H9 (cell line): ENCODE results near the gene RPL28. TPM values are rescaled to one million over a fixed set of nuclear protein-coding genes. Genes with fewer than 3 reads are reported as not detected.
A peak's percentile ranks its signal among the peaks of the same experiment; 100 is the strongest.

Experiments used
- DNase-seq: peaks from one replicate; pipeline ENCODE4 v3.0.0-alpha.2; 2017
- H2AFZ ChIP-seq: one replicate; pipeline ENCODE4 v1.6.1; 2013; ENCODE audit warnings: mild to moderate bottlenecking, low read length, control low read depth, moderate library complexity
- H2AK5ac ChIP-seq: 2 replicates; pipeline ENCODE4 v1.6.1; 2013; ENCODE audit warnings: low read length, control low read depth, mixed read lengths; ENCODE audit not compliant: insufficient read length
- H2BK120ac ChIP-seq: one replicate; pipeline ENCODE4 v1.6.1; 2013; ENCODE audit warnings: low read depth, mild to moderate bottlenecking, low read length, control low read depth, inconsistent platforms; ENCODE audit not compliant: poor library complexity, severe bottlenecking
- H2BK12ac ChIP-seq: 2 replicates; pipeline ENCODE4 v1.6.1; 2013; ENCODE audit warnings: low read length, control low read depth, mixed read lengths, low read depth; ENCODE audit not compliant: insufficient read length
- H2BK15ac ChIP-seq: 2 replicates; pipeline ENCODE4 v1.6.1; 2013; ENCODE audit warnings: low read depth, low read length, control low read depth
- H2BK20ac ChIP-seq: one replicate; pipeline ENCODE4 v1.6.1; 2013; ENCODE audit warnings: low read depth, mild to moderate bottlenecking, low read length, control low read depth, inconsistent platforms; ENCODE audit not compliant: poor library complexity, severe bottlenecking
- H2BK5ac ChIP-seq: 2 replicates; pipeline ENCODE4 v1.6.1; 2013; ENCODE audit warnings: low read length, control low read depth, mixed read lengths; ENCODE audit not compliant: insufficient read length
- H3K14ac ChIP-seq: 2 replicates; pipeline ENCODE4 v1.6.1; 2013; ENCODE audit warnings: low read length, control low read depth; ENCODE audit not compliant: insufficient read depth
- H3K18ac ChIP-seq: 2 replicates; pipeline ENCODE4 v1.6.1; 2013; ENCODE audit warnings: low read depth, mild to moderate bottlenecking, mixed read lengths, low read length, control low read depth; ENCODE audit not compliant: insufficient read length
- H3K23ac ChIP-seq: 2 replicates; pipeline ENCODE4 v1.6.1; 2013; ENCODE audit warnings: low read length, control low read depth, mixed read lengths, low read depth; ENCODE audit not compliant: insufficient read length
- H3K23me2 ChIP-seq: 2 replicates; pipeline ENCODE4 v1.6.1; 2013; ENCODE audit warnings: low read depth, mild to moderate bottlenecking, mixed read lengths, low read length, control low read depth; ENCODE audit not compliant: insufficient read length, poor library complexity, severe bottlenecking
- H3K27ac ChIP-seq: 2 replicates; pipeline ENCODE4 v1.5.1; 2013; ENCODE audit warnings: low read length, control low read depth, mixed read lengths, low read depth; ENCODE audit not compliant: insufficient read length
- H3K27me3 ChIP-seq: 2 replicates; pipeline ENCODE4 v1.6.1; 2013; ENCODE audit warnings: low read length, control low read depth, inconsistent platforms; ENCODE audit not compliant: insufficient read depth
- H3K4ac ChIP-seq: 2 replicates; pipeline ENCODE4 v1.6.1; 2013; ENCODE audit warnings: low read depth, mild to moderate bottlenecking, control low read depth, inconsistent platforms, low read length, moderate library complexity
- H3K4me1 ChIP-seq: 2 replicates; pipeline ENCODE4 v1.6.1; 2013; ENCODE audit warnings: low read length, control low read depth, inconsistent platforms; ENCODE audit not compliant: insufficient read depth
- H3K4me2 ChIP-seq: 2 replicates; pipeline ENCODE4 v1.6.1; 2013; ENCODE audit warnings: low read length, control low read depth, mixed read lengths; ENCODE audit not compliant: insufficient read length, insufficient read depth
- H3K56ac ChIP-seq: 2 replicates; pipeline ENCODE4 v1.6.1; 2013; ENCODE audit warnings: low read depth, mild to moderate bottlenecking, mixed read lengths, low read length, control low read depth; ENCODE audit not compliant: insufficient read length
- H3K79me1 ChIP-seq: 2 replicates; pipeline ENCODE4 v1.6.1; 2013; ENCODE audit warnings: low read depth, mild to moderate bottlenecking, moderate library complexity, low read length, control low read depth, inconsistent platforms; ENCODE audit not compliant: insufficient read depth, poor library complexity, severe bottlenecking
- H3K79me2 ChIP-seq: 2 replicates; pipeline ENCODE4 v1.6.1; 2013; ENCODE audit warnings: low read length, control low read depth, inconsistent platforms; ENCODE audit not compliant: insufficient read depth
- H3K9ac ChIP-seq: 2 replicates; pipeline ENCODE4 v1.6.1; 2013; ENCODE audit warnings: low read length, control low read depth, mixed read lengths; ENCODE audit not compliant: insufficient read length; ENCODE audit errors: extremely low read depth
- H3K9me3 ChIP-seq: one replicate; pipeline ENCODE4 v1.6.1; 2013; ENCODE audit warnings: low read depth, low read length, inconsistent platforms; ENCODE audit not compliant: control insufficient read depth
- H3T11ph ChIP-seq: one replicate; pipeline ENCODE4 v1.6.1; 2013; ENCODE audit warnings: mild to moderate bottlenecking, low read length, control low read depth, inconsistent platforms
- H4K20me1 ChIP-seq: one replicate; pipeline ENCODE4 v1.6.1; 2013; ENCODE audit not compliant: control insufficient read depth, insufficient read length, insufficient read depth
- H4K5ac ChIP-seq: 2 replicates; pipeline ENCODE4 v1.6.1; 2013; ENCODE audit warnings: low read depth, mild to moderate bottlenecking, mixed read lengths, low read length, control low read depth; ENCODE audit not compliant: insufficient read length
- H4K8ac ChIP-seq: replicated peaks from 2 replicates; pipeline ENCODE4 v1.6.1; 2013; ENCODE audit warnings: low read length, control low read depth, mixed read lengths, low read depth; ENCODE audit not compliant: insufficient read length
- H4K91ac ChIP-seq: 2 replicates; pipeline ENCODE4 v1.6.1; 2013; ENCODE audit warnings: low read depth, mild to moderate bottlenecking, moderate library complexity, mixed read lengths, low read length, control low read depth; ENCODE audit not compliant: insufficient read length
- H3K27ac Mint-ChIP-seq, 3 experiments: 2 replicates in 2 of 3; 3 replicates in 1 of 3; pipeline ENCODE4 v1.8.0; 2020 to 2021; ENCODE audit warnings: mixed read lengths in 3 of 3, mild to moderate bottlenecking in 1 of 3, moderate library complexity in 1 of 3
- H3K27me3 Mint-ChIP-seq: 2 replicates; pipeline ENCODE4 v1.8.0; 2021; ENCODE audit warnings: low read depth, mild to moderate bottlenecking, moderate library complexity, mixed read lengths
- H3K36me3 Mint-ChIP-seq, 3 experiments: 2 replicates in 2 of 3; 3 replicates in 1 of 3; pipeline ENCODE4 v1.8.0; 2020 to 2021; ENCODE audit warnings: low read depth in 3 of 3, mixed read lengths in 3 of 3; ENCODE audit not compliant: insufficient read depth in 1 of 3
- H3K4me1 Mint-ChIP-seq, 2 experiments: 2 replicates each; pipeline ENCODE4 v1.8.0; 2020; ENCODE audit warnings: mixed read lengths in 2 of 2
- H3K4me3 Mint-ChIP-seq, 2 experiments: 2 replicates in 1 of 2; 3 replicates in 1 of 2; pipeline ENCODE4 v1.8.0; 2020 to 2021; ENCODE audit warnings: mild to moderate bottlenecking in 2 of 2, mixed read lengths in 2 of 2, moderate library complexity in 1 of 2
- H3K9me3 Mint-ChIP-seq, 2 experiments: 2 replicates in 1 of 2; 3 replicates in 1 of 2; pipeline ENCODE4 v1.8.0; 2020; ENCODE audit warnings: mild to moderate bottlenecking in 2 of 2, mixed read lengths in 2 of 2, moderate library complexity in 1 of 2
- CTCF ChIP-seq: fragments of 200-600 bp; sonication (generic); conservative IDR thresholded peaks from 3 replicates; pipeline ENCODE4 v1.8.0; 2021; ENCODE audit warnings: antibody characterized with exemption, mild to moderate bottlenecking
- WGBS: extraction: QIAGEN DNeasy Blood & Tissue Kit; methylation state at CpG from one replicate; pipeline ENCODE4 v1.1.7; 2013; ENCODE audit warnings: missing lambda C conversion rate, low lambda C conversion rate, mixed read lengths; ENCODE audit not compliant: insufficient read length; ENCODE audit errors: extremely low coverage; 5-methylcytosine and 5-hydroxymethylcytosine counted together
- total RNA-seq: library from RNA; stranded (reverse); gene quantifications from 2 replicates; pipeline ENCODE4 v1.2.1, GENCODE V29; 2021

The RPL28 gene
- total RNA-seq, 1 experiment from 2014 or later, result 2,076 TPM

- no peak overlapping the region for H3K27ac ChIP-seq
- no peak for DNase-seq
- no peak overlapping the region for H2BK12ac ChIP-seq
- H3K27me3 ChIP-seq, result peaks cover 5% of the 10 kb centered on the region
- no peak overlapping the region for H2BK5ac ChIP-seq
- H3K9me3 ChIP-seq, result no peaks in the 10 kb centered on the region
- no peaks in the 10 kb centered on the region for H3K79me2 ChIP-seq
- H3K18ac ChIP-seq, result no peak overlapping the region
- no peak overlapping the region for H4K91ac ChIP-seq
- H4K5ac ChIP-seq, result no peak overlapping the region
- H3K4me1 ChIP-seq, result no peaks in the 10 kb centered on the region
- no peak overlapping the region for H2BK15ac ChIP-seq
- no peak overlapping the region for H3K23ac ChIP-seq
- peaks cover 0 to 6% (median 0%) of the 10 kb centered on the region in 3 experiments; a peak in 1 of 7 replicates for H3K36me3 Mint-ChIP-seq
- H3K9me3 Mint-ChIP-seq, result peaks cover 0 to 5% of the 10 kb centered on the region in 2 experiments; a peak in 2 of 5 replicates
- H3T11ph ChIP-seq, result no peak overlapping the region
- no peak overlapping the region for H3K4ac ChIP-seq
- no CpG with 5 or more reads among the region's 3 CpGs for WGBS
- no peaks in the 10 kb centered on the region for H3K79me1 ChIP-seq
- TF ChIP-seq CTCF, result no peak
- no peak overlapping the region for H3K9ac ChIP-seq
- peak overlapping the region in 1 of 2 experiments; percentile 48; a peak in 2 of 5 replicates for H3K4me3 Mint-ChIP-seq
- no peak overlapping the region for H2AK5ac ChIP-seq
- H2BK20ac ChIP-seq, result no peak overlapping the region
- H3K27ac Mint-ChIP-seq, result no peak overlapping the region
- H2AFZ ChIP-seq, result no peak overlapping the region
- peaks cover 66% of the 10 kb centered on the region for H3K27me3 Mint-ChIP-seq
- no peak overlapping the region for H3K14ac ChIP-seq
- H4K20me1 ChIP-seq, result no peaks in the 10 kb centered on the region
- H2BK120ac ChIP-seq, result no peak overlapping the region
- H3K4me2 ChIP-seq, result no peak overlapping the region
- no peak overlapping the region for H3K56ac ChIP-seq
- H3K4me1 Mint-ChIP-seq, result peaks cover 20 to 31% of the 10 kb centered on the region in 2 experiments
- H4K8ac ChIP-seq, result no peak overlapping the region
- H3K23me2 ChIP-seq, result peaks cover 10% of the 10 kb centered on the region
These were observed 18.9 kb upstream of the RPL28 start for GRCh38 chr19:55366790-55367189.
